DLD1 (cell line): Measurements from ENCODE around the gene NEO1.
"Not testable (repeated sequence)": the region's sequence is repeated elsewhere in the genome, so short reads cannot be mapped to it uniquely, and the experiment has no call there.

ENCODE experiments used
- in situ Hi-C: cut with HindIII; loops from 2 replicates; pipeline ENCODE4 v1.10.0; 2017; ENCODE audit warnings: low sequenced_read_pairs

NEO1 gene

DNA sequence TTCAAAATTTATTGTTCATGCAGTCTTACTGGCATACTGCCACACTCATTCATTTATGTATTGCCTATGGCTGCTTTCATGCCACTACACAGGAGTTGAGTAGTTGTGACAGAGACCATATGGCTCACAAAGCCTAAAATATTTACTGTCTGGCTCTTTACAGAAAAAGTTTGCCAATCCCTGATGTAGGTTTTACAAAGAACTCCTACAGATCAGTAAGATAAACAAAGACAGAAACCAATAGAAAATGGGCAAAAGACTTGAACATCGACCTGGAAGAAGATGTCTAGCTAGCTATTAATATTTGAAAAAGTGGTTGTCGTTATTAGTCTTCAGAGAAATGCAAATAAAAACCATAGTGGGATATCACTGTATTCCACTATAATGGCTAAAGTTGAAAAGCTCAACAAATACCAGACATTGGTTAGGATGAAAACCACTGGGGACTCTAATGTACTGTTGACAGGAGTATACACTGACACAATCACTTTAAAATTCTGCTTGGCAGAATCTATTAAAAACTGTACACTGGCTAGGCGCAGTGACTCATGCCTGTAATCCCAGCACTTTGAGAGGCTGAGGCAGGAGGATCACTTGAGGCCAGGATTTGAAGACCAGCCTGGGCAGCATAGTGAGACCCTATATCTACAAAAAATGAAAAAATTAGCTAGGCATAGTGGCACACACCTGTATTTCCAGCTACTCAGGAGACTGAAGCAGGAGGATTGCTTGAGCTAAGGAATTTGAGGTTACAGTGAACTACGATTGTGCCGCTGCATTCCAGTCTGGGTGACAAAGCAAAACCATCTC, 87.7 kb downstream of the NEO1 start:
- in situ Hi-C loops = no loop called here

GRCh38 chr15:73141216-73141900, 89.1 kb downstream of the NEO1 start:
- in situ Hi-C loops = no loop called here

GRCh38 chr15:73142802-73143762, 90.8 kb downstream of the NEO1 start:
- in situ Hi-C loops = no loop called here

GRCh38 chr15:73143763-73144155, 91.5 kb downstream of the NEO1 start:
- in situ Hi-C loops = no loop called here

DNA sequence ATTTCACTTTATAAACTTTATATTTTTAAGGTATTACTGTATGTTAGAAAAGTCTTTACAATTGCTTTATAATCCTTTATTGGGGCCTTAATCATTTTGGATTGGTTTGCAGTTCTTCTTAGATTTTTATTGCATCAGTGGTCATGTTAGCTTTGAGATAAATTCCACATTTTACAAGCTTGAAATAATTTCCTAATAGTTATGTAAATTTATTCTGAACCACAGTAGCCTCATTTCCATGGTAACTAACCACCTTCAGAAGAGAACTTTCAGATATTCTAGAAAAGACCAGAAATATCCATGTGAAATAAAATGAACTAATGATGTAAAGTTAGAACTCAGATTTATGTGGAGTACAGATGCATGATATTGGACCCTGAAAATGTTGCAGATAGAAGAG, 94.2 kb downstream of the NEO1 start:
- in situ Hi-C loops = no loop called here

DNA sequence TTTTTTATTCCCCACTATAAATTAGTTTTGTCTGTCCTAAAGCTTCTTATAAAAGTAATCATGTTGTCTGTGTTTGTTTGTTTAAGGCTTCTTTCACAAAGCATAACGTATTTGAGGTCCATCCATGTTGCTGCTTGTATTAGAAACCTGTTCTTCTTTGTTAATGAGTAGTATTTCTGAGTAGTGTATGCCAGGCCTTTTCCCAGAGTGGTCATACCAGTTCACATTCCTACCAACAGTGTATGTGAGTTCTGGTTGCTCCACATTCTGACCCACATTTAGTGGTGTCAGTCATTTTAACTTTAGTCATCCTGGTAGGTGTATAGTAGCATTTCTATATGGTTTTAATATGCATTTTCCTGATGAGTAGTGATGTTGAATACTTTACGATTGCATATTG, 98.6 kb downstream of the NEO1 start:
- in situ Hi-C loops = no loop called here

DNA sequence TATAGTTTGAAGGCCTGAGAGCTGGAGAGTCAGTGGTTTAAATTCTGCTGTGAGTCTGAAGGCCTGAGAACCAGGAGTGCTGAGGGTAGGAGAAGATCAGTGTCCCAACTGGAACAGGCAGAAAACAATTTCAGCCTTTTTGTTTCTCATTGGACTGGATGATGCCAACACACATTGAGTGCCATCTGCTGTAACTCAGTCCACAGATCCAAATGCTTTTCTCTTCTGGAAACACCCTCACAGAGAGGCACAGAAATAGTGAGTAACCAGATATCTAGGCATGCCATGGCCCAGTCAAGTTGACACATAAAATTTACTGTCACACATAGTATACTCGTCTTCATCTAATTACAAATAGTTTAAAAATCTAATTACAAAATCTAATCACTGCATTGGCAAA, 100.8 kb downstream of the NEO1 start:
- in situ Hi-C loops = no loop called here

GRCh38 chr15:73153447-73153846, 101.2 kb downstream of the NEO1 start:
- in situ Hi-C loops = no loop called here

DNA sequence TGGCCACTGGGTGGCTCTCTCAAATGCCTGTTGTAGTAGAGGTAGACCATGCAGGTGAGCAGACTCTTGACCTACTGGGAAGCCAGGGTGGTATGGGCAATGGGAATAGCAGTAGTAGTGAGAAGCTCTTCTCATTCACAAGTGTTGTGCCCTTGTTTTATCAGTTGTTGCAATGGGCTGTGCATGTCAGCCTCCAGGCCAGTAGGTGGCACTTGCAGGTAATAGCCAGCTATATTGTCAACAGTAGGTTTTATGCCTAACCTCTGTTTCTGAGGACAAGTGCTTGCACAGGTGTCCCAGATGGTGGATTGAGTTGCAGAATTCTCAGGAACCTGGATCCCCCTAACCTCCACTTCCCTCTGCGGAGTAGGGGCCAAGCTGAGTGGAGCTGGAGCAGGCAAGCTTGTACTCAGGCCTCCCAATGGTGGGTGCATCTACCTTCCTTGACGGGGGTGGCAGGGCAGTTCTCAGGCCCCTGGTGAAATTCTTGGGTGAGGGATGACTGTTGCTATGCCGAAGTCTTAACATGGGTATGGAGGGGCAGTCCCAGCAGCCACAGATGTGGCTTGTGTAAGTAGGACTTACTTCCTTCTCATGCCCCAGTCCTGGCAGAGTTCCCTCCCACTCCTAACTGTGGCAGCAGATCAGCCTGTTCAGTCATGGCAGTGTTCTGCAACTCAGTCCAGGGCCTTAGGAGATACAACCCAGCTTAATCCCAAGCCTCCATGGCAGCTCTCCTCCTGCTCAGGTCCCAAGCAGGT, 104.3 kb downstream of the NEO1 start:
- in situ Hi-C loops = no loop called here

DNA sequence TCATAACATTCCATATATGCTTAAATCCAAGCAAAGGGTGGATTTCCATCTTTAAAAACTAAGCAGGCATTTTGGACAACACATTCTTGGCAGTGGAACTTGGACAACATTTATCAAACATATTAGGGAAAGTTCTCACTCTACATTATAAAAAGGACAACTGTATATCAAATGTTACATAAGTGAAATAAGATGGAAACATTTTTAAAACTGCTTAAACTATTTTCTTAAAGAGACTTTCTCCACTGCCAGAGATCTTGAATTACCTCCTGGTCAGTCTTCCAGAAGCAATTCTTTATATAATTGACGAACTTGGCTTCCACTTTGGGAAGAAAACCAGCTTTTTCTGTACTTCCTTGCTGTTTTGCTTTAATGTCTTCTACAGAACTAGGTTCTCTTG, 109.3 kb downstream of the NEO1 start:
- in situ Hi-C loops = no loop called here

DNA sequence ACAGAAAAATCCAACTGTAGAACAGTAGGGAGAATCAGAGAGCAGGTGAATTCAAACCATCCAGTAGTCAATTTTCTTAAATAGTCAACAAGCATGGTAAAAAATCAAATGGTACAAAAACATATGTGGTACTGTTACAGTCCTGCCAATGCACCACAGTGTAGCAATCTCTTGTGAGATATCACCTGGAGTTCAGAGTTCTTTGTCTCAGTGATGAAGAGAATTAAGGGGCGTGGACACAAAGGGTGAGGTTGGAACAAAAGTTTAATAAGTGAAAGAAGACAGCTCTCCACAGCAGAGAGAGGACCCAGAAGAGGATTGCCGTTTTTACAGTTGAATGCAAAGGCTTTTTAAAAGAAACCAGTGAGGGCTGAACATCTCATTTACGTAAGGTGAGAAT, 113.2 kb downstream of the NEO1 start:
- in situ Hi-C loops = no loop called here

DNA sequence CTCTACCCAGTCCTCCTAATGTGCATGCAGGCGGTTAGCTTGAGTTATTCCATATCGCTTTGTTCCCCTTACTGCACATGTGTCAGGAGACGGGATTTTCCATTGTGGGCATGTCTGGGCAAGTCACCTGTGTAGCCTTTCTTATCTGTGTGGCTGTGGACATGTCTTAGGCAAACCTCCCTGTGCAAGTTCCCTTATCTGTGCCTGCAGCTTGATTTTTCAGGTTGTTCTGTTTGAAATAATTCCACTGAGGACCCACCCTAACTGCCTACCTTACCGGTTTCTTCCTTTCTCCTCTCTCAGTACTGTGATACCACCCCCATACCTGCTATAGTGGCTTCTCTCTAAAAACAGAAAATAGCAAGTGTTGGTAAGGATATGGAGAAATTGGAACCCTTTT, 113.6 kb downstream of the NEO1 start:
- in situ Hi-C loops = no loop called here

DNA sequence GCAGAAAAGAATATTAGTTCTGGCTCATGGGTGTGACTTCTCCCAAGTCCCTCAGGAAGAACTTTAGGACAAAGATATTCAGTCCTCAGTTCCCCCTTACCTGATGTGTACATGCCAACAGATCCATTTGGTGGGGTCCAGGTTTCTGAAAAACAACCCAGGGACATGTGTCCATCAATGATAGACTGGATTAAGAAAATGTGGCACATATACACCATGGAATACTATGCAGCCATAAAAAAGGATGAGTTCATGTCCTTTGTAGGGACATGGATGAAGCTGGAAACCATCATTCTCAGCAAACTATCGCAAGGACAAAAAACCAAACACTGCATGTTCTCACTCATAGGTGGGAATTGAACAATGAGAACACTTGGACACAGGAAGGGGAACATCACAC, 114.4 kb downstream of the NEO1 start:
- in situ Hi-C loops = not testable (repeated sequence)

GRCh38 chr15:73168487-73168886, 116.2 kb downstream of the NEO1 start:
- in situ Hi-C loops = no loop called here

DNA sequence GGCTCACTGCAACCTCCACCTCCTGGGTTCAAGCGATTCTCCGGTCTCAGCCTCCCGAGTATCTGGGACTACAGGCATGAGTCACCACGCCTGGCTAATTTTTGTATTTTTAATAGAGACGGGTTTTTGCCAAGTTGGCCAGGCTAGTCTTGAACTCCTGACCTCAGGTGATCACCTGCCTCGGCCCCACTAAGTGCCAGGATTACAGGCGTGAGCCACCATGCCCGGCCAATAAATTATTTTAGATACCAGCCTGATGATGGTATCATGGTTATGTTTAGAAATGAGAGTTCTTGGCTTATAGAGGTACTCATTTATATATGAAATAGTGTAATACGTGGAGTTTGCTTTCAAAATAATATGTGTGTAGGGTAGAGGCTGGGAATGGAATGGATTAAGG, 119.4 kb downstream of the NEO1 start:
- in situ Hi-C loops = no loop called here

GRCh38 chr15:73172508-73172907, 120.2 kb downstream of the NEO1 start:
- in situ Hi-C loops = no loop called here

- in situ Hi-C loops = no loop called here
Observed at GRCh38 chr15:73174171-73174570, 121.9 kb downstream of the NEO1 start.

DNA sequence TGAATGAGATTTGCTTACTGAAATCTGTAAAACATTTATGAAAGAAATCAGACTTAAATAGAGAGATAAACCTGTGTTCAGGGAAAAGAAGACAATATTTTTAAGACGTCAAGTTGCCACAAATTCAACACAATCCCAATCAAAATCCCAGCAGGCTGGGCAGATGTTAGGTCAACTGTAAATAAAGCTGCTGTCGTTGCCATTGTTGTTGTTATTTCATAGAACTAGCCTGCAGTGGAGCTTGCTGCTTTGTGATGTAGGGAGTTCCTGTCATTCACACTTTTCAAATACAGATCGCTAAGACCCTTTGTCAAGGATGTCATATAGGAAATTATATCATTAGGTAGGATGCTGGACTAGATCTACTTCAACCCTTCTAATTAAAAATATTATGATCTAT, 123.1 kb downstream of the NEO1 start:
- in situ Hi-C loops = no loop called here

GRCh38 chr15:73176598-73176997, 124.3 kb downstream of the NEO1 start:
- in situ Hi-C loops = no loop called here

DNA sequence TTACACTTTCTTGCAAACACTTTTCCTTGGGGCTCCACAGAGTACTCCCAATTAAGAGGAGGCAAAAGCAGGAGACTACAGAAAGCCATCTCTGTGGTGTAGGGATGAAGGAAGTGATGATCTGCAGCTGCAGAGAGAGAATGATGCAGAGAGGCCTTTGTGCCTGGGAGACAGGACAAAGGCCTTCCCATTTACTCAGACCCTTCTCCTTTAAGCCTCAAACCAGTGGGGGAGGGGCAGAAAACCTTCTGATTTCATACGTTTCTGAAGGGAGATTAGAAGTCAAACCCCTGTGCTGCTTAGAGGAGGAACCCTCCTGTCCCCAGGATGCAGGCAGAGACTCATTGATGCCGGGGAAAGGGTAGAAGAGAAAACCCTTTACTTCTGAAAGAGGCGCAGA, 130.8 kb downstream of the NEO1 start:
- in situ Hi-C loops = no loop called here

DNA sequence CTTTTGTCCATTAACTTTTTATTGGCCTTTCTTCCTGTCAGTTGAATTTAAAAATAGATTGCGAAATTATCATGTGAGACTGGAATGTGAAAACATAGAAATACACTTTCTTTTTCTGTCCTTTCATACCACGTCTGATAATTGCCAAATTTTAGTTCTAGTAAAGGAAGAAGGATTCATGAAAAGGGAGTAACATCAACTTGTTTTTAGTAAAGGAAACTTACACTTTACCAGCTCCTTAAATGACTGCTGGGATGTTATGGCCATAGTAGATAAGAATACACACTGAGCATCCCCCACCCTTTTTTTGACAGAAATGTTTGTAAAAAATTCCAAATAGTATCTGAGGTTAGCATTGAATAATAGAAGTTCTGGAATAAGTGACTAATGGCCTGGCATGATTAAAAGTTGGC, 137.9 kb downstream of the NEO1 start:
- in situ Hi-C loops = no loop called here
